Peyer's patch (tissue), 4 donors: ENCODE results near the gene A2M.

Source experiments
- CTCF ChIP-seq, 6 experiments: fragments of 450-650 bp in 4 of 6; fragments of 200-600 bp in 2 of 6; sonication (generic) in 1 of 6; IDR thresholded peaks; one replicate each; pipeline ENCODE4 v1.5.1; 2017 to 2019; ENCODE audit warnings: antibody characterized with exemption in 6 of 6, mild to moderate bottlenecking in 3 of 6, moderate library complexity in 1 of 6
- POLR2A ChIP-seq, 2 donors: fragments of 450-650 bp; IDR thresholded peaks; one replicate each; pipeline ENCODE4 v1.5.1; 2017; ENCODE audit warnings: antibody characterized with exemption in 2 of 2, mild to moderate bottlenecking in 2 of 2, moderate library complexity in 2 of 2

- TF ChIP-seq CTCF (IDR thresholded peaks at IDR 0.05) (peak in 2 of 6 experiments; percentile 10 to 14), POLR2A (IDR thresholded peaks at IDR 0.05) (no peak)
Observed at GRCh38 chr12:9134981-9135628, 19.4 kb upstream of the A2M start.
